ENCODE results near the gene YIPF3.
A peak's percentile ranks its signal among the peaks of the same experiment; 100 is the strongest.

- TF ChIP-seq POLR2A (IDR thresholded peaks at IDR 0.05) = peak in 1 of 2 donors; percentile 39
- TF ChIP-seq, protein P1, sequence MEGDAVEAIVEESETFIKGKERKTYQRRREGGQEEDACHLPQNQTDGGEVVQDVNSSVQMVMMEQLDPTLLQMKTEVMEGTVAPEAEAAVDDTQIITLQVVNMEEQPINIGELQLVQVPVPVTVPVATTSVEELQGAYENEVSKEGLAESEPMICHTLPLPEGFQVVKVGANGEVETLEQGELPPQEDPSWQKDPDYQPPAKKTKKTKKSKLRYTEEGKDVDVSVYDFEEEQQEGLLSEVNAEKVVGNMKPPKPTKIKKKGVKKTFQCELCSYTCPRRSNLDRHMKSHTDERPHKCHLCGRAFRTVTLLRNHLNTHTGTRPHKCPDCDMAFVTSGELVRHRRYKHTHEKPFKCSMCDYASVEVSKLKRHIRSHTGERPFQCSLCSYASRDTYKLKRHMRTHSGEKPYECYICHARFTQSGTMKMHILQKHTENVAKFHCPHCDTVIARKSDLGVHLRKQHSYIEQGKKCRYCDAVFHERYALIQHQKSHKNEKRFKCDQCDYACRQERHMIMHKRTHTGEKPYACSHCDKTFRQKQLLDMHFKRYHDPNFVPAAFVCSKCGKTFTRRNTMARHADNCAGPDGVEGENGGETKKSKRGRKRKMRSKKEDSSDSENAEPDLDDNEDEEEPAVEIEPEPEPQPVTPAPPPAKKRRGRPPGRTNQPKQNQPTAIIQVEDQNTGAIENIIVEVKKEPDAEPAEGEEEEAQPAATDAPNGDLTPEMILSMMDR (IDR thresholded peaks at IDR 0.05) = no peak
- TF ChIP-seq EP300 (IDR thresholded peaks at IDR 0.05) = no peak
- peak; percentile 57 for TF ChIP-seq POLR2AphosphoS5 (IDR thresholded peaks at IDR 0.05)
Observed at GRCh38 chr6:43509984-43510826, 6.5 kb downstream of the YIPF3 start, which contains the start of gene LRRC73.
